ENCODE results near the gene ZNF8.

ZNF8 gene

GRCh38 chr19:58311345-58311865, 32.6 kb downstream of the ZNF8 start:
- Histone ChIP-seq H3K4me2 (ENCODE audit: low read length) (no peak overlapping the region), H3K79me2 (ENCODE audit: insufficient read depth, low read length) (0 out of 2 replicates have a peak, but pooled peaks cover under 1% of the 10 kb centered on the region), H2AFZ (ENCODE audit: low read length) (no peak overlapping the region), H3K9ac (ENCODE audit: low read length) (no peak overlapping the region), H4K20me1 (ENCODE audit: insufficient read depth, low read length) (no peaks in the 10 kb centered on the region), H3K9me2 (ENCODE audit: low read depth, low read length) (no peaks in the 10 kb centered on the region), H3K27me3 (ENCODE audit: insufficient read depth, low read length) (no peaks in the 10 kb centered on the region), H3K9me3 (ENCODE audit: low read length) (peaks cover 6% of the 10 kb centered on the region; the same call in 1 of the 2 replicates), H3K36me3 (ENCODE audit: insufficient read depth, low read length) (peaks cover 87% of the 10 kb centered on the region), H3F3A (ENCODE audit: insufficient read depth, low read length) (no peaks in the 10 kb centered on the region), H3K27ac (ENCODE audit: low read depth, low read length, poor library complexity, severe bottlenecking) (no peak overlapping the region), H3K4me3 (ENCODE audit: low read depth, low read length, poor library complexity, severe bottlenecking) (no peak overlapping the region), H3K4me1 (ENCODE audit: insufficient read depth, low read length, severe bottlenecking) (peaks cover 4% of the 10 kb centered on the region)
- no peak for TF ChIP-seq EZH2 (IDR thresholded peaks at IDR 0.05; ENCODE audit: borderline replicate concordance, low read length)
- TF ChIP-seq CTCF (IDR thresholded peaks at IDR 0.05; ENCODE audit: low read length): no peak

GRCh38 chr19:58315580-58315979, 36.8 kb downstream of the ZNF8 start:
- no peak overlapping the region for H3K4me3 ChIP-seq (ENCODE audit: low read depth, low read length, poor library complexity, severe bottlenecking)
- H3K9me3 ChIP-seq (ENCODE audit: low read length): peaks cover 6% of the 10 kb centered on the region; the same call in 1 of the 2 replicates
- H3K27me3 ChIP-seq (ENCODE audit: insufficient read depth, low read length): no peaks in the 10 kb centered on the region
- peaks cover 48% of the 10 kb centered on the region for H3K36me3 ChIP-seq (ENCODE audit: insufficient read depth, low read length)
- H3K4me1 ChIP-seq (ENCODE audit: insufficient read depth, low read length, severe bottlenecking): no peaks in the 10 kb centered on the region
- H3K4me2 ChIP-seq (ENCODE audit: low read length): no peak overlapping the region
- H3F3A ChIP-seq (ENCODE audit: insufficient read depth, low read length): no peaks in the 10 kb centered on the region
- no peak overlapping the region for H3K27ac ChIP-seq (ENCODE audit: low read depth, low read length, poor library complexity, severe bottlenecking)
- H3K79me2 ChIP-seq (ENCODE audit: insufficient read depth, low read length): no peaks in the 10 kb centered on the region
- no peaks in the 10 kb centered on the region for H3K9me2 ChIP-seq (ENCODE audit: low read depth, low read length)
- H2AFZ ChIP-seq (ENCODE audit: low read length): no peak overlapping the region
- no peak overlapping the region for H3K9ac ChIP-seq (ENCODE audit: low read length)
- no peak for TF ChIP-seq CTCF (IDR thresholded peaks at IDR 0.05; ENCODE audit: low read length)
- no peak for TF ChIP-seq EZH2 (IDR thresholded peaks at IDR 0.05; ENCODE audit: borderline replicate concordance, low read length)
- no peaks in the 10 kb centered on the region for H4K20me1 ChIP-seq (ENCODE audit: insufficient read depth, low read length)

GRCh38 chr19:58317476-58318072, 38.8 kb downstream of the ZNF8 start:
- no peak overlapping the region for H3K27ac ChIP-seq (ENCODE audit: low read depth, low read length, poor library complexity, severe bottlenecking)
- no peak overlapping the region for H2AFZ ChIP-seq (ENCODE audit: low read length)
- no peaks in the 10 kb centered on the region for H3K27me3 ChIP-seq (ENCODE audit: insufficient read depth, low read length)
- no peaks in the 10 kb centered on the region for H3K9me2 ChIP-seq (ENCODE audit: low read depth, low read length)
- H3K9ac ChIP-seq (ENCODE audit: low read length): no peak overlapping the region
- peaks cover 32% of the 10 kb centered on the region for H3K36me3 ChIP-seq (ENCODE audit: insufficient read depth, low read length)
- H3K4me3 ChIP-seq (ENCODE audit: low read depth, low read length, poor library complexity, severe bottlenecking): no peak overlapping the region
- H3F3A ChIP-seq (ENCODE audit: insufficient read depth, low read length): no peaks in the 10 kb centered on the region
- H4K20me1 ChIP-seq (ENCODE audit: insufficient read depth, low read length): no peaks in the 10 kb centered on the region
- TF ChIP-seq CTCF (IDR thresholded peaks at IDR 0.05; ENCODE audit: low read length) (no peak), EZH2 (IDR thresholded peaks at IDR 0.05; ENCODE audit: borderline replicate concordance, low read length) (no peak)
- no peaks in the 10 kb centered on the region for H3K79me2 ChIP-seq (ENCODE audit: insufficient read depth, low read length)
- H3K4me2 ChIP-seq (ENCODE audit: low read length): no peak overlapping the region
- H3K9me3 ChIP-seq (ENCODE audit: low read length): peaks cover 3% of the 10 kb centered on the region; the same call in 1 of the 2 replicates
- H3K4me1 ChIP-seq (ENCODE audit: insufficient read depth, low read length, severe bottlenecking): no peaks in the 10 kb centered on the region

Data from OCI-LY1 (cell line).